ENCODE data around the gene GNG4.
"Not testable (repeated sequence)": the region's sequence is repeated elsewhere in the genome, so short reads cannot be mapped to it uniquely, and the experiment has no call there.

The GNG4 gene

DNA sequence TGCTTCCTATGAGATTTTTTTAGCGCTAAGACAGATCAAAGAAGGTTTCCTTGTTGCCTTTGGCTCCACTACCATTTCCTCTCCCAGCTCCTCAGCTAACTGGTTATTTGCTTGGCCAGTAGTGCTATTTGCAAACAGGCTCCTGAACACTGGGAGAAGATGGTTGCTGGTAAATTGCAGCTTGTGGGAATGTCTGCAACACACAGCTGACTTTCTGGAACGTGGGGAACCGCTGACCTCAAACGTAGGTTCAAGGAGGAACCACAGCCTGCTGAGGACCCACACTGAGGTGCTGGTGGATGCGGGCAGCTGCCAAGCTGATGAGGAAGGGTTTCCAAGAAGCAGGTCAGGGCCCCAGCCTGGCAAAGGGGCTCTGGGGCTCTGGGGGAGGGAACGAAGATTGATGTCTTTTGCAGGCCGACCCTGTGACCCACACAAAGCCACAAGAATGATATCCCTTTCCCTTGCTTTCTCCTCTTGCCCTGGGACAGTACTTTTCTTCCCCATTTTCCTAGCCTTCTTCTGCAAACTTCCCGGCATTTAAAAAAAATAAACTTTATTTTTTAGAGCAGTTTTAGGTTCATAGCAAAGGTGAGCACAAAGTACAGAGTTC is 24.8 kb downstream of the GNG4 start:
- DNase-seq, result no peak

DNA sequence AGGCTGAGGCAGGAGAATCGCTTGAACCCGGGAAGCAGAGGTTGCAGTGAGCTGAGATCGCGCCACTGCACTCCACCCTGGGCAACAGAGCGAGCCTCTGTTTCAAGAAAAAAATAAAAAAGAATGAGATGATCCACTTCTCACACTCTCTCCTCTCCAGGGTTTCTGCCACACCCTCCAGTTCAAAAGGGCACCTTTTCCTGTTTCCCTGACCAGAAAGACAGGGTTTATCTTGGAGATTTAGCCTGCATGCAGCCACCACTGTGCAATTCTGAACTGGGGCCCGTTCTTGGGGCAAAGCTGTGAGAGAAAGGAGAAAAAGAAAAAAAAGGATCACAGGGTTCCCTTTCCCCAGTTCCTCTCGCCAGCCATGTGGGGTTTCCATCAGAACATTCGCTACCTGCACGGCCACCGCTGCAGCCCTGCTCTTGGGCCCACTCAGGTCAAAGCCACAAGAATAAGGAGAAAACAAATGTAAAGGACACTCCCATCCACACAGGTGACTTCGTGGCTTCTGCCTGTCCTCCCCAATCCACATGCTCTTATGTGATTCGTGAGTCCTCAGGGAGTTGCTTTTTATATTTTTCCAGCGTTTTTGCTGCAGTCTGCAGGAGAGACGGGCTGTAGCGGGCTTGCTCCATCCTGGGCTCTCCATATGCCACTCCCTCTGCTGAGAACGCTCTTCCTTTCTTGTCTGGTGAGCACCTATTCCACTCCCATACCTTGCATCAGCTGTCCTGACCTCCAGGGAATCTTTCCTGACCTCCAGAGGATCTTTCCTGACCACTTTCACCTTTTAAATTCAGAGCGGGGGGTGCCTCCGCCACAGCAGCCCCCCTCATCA is 26.4 kb downstream of the GNG4 start:
- no peak for DNase-seq

DNA sequence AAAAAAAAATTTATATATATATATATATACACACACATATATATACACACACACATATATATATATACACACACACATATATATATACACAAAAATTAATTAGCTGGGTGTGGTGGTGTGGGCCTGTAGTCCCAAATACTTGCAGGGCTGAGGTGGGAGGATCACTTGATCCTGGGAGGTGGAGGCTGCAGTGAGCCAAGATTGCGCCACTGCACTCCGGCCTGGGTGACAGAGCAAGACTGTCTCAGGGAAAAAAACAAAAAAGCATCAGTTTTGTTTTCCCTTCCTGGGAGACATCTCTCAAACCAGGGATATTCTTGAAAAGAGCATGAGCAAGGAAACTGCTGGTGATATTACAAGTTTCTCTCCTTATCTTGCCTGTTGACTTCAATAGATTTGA is 30.4 kb downstream of the GNG4 start:
- DNase-seq, result not testable (repeated sequence)

DNA sequence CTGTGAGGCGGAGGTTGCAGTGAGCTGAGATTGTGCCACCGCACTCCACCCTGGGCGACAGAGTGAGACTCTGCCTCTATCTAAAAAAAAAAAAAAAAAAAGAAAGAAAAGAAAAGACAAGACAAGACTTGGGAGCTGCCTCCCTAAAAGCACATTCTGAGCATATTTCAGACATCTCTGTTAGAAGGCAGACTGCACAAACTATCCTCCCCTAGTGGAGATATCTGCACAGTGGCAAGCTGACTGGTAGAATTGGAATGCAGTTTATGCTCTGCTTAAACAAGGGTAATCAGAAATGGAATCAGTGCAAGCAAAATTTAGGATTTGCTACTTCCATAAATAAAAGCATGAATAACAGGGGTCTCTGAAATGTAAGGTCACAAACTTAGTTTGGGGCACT is 31.8 kb downstream of the GNG4 start:
- DNase-seq, result no peak

GRCh38 chr1:235617140-235617539 is 32.4 kb downstream of the GNG4 start:
- DNase-seq, result no peak

DNA sequence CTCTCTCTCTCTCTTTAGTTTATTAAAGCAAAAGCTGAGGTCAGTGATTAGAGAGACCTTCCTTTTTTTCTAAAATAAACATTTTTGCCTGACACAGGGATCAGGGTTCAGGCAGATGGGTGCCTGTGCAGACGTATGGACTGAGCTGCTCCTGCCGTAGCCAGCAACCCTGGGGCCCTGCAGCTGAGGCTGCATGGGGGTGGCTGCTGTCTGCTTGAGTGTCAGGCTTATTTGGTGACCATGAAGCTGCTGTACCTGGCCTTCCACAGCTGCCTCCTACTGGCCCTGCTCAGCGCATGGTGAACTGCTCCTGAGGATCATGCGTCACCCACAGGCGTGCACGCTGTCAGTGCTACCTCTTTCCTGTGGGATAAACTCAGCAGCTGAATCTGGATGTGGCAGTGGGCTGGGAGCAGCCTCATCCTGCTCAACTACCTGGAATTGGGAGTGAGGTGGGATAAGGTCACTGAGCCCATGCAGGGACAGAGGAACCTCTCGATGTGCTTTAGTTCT is 35.1 kb downstream of the GNG4 start:
- DNase-seq, result no peak

DNA sequence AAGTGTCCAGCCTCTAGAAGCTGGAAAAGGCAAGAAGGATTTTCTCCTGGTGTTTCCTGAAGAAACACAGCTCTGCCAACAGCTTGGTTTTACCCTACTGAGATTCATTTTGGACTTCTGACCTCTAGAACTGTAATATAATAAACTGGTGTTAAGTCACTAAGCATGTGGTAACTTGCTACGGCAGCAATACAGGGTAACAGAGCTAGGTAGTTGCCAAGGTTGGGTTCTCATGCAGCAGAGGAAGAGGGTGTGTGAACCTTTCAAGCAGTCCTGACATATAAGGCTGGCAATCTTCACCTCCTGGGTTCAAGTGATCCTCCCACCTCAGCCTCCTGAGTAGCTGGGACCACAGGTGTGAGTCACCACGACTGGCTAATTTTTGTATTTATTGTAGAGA is 36.0 kb downstream of the GNG4 start:
- no peak for DNase-seq

- DNase-seq, result no peak
Measured at GRCh38 chr1:235612761-235613160, 36.8 kb downstream of the GNG4 start.

DNA sequence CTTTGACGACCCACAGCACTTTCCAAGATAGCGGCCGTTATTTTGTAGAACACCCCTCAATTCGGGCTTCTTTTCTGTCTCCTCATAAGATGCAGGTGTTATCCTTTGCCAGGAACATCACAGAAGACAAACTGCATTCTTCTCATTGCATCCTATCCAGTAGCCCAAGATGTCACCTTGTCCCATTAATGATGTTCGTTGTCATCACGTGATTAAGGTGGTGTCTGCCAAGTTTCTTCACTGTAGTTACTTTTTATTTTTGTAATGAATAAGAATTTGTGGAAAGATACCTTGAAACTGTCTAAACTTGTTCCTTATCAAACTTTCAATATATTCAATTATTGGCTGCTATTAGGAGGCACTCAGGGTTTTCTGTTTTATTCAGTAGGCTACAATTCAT is 39.4 kb downstream of the GNG4 start:
- DNase-seq, result no peak

DNA sequence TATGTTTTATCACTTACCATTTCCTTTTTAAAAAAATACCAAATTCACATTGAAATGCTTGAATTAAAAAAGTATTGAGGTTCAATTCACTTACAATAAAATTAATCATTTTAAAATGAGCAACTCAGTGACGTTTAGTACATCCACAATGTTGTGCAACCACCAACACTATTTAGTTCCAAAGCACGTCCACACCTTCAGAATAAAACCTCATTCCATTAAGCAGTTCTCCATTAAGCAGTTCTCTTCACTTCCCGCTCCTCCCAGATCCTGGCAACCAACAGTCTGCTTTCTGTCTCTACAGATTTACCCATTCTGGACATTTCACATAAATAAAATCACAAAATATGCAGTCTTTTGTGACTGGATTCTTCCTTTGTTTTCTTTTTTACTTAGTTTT is 41.3 kb downstream of the GNG4 start:
- DNase-seq, result no peak

DNA sequence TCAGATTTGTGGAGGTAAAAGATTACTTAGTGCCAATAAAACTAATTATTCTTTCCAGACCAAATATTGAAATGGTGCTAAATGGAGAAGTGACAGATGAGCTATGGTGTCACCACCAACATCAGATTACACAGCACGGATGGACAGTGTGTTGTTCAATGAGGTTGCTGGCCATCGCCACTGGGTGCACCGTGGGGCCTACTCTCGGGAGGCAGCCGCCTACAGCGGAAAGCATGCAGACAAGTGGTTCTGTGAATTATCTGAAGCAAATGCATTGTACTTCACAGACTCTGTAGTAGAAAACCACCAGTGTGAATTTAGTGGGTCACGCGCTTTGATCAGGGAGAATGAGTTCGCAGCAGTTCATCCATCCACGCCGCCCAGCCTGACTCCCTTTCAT is 42.3 kb downstream of the GNG4 start:
- DNase-seq, result no peak

GRCh38 chr1:235601104-235601503 is 48.5 kb downstream of the GNG4 start:
- DNase-seq, result no peak

GRCh38 chr1:235599536-235599935 is 50.0 kb downstream of the GNG4 start:
- DNase-seq, result no peak

DNA sequence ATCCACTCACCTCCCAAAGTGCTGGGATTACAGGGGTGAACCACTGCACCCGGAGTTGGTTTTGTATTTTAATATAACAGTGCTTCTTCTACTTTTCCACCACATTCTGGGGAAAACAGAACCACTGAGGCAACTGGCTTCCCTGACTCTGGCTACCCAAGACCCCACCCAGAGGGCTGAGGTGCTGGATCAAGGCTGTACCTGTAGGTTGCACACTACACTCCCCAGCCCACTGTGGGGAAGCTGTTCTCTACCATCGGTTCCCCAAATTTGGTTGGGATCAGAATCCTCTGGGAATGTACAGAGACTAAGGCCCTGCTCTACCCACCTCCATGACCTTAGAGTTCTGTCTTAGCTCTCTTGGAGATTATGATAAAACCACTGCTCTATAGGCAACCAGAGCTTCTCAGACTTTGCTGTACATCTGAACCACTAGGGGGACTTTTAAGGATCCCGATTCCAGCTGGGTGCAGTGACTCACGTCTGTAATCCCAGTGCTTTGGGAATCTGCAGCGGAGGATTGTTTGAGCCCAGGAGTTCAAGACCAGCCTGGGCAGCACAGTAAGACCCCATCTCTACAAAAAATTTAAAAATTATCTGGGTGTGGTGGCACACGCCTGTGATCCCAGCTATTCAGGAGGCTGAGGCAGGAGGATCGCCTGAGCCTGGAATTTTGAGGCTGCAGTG is 51.6 kb downstream of the GNG4 start:
- no peak for DNase-seq

DNA sequence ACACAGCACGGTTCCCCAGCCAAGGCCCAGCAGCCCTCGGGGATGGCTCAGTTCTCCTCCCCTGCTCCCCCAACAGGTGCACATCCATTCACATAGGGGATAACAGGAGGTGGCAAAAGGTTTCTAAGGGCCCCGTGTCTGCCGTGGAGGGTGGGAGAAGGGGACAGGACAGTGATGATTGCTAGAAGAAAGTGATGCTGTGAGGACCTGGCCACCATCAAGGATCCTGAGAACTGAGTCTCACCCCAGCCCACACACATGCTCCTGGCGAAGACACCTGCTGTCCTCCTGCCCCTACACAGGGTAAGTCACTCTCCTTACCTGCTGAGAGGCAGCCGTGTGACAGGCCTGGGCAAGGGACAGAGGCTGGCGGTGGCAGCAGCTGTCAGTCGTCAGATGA is 54.5 kb downstream of the GNG4 start:
- no peak for DNase-seq

DNA sequence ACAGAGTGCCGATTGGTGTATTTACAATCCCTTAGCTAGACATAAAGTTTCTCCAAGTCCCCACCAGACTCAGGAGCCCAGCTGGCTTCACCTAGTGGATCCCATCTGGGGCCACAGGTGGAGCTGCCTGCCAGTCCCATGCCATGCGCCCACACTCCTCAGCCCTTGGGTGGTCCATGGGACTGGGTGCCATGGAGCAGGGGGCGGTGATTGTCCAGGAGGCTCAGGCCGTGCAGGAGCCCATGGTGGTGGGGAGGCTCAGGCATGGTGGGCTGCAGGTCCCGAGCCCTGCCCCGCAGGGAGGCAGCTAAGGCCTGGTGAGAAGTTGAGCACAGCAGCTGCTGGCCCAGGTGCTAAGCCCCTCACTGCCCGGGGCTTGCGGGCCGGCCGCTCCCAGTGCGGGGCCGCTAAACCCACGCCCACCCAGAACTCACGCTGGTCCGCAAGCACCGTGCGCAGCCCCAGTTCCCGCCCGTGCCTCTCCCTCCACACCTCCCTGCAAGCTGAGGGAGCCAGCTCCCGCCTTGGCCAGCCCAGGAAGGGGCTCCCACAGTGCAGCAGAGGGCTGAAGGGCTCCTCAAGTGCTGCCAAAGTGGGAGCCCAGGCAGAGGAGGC is 55.2 kb downstream of the GNG4 start:
- not testable (repeated sequence) for DNase-seq

GRCh38 chr1:235588916-235589515 is 60.6 kb downstream of the GNG4 start:
- DNase-seq, result no peak

- no peak for DNase-seq
Measured at GRCh38 chr1:235588156-235588555, 61.4 kb downstream of the GNG4 start.

DNA sequence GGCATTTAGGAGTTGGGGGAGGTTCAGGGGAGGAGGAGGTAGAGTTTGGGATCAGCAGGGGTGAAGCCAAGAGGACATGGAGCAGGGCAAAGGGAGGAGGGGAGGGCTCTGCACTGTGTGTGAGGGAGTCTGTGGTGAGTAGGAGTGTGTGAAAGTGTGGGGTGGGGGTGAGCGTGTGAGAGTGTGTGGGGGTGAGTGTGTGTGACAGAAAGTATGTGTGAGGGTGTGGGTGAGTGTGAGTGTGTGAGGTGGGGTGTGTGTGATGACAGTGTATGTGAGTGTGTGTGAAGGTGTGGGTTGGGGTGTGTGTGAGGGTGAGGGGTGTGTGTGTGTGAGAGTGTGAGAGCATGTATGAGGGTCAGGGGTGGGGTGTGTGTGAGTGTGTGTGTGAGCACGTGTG is 62.6 kb downstream of the GNG4 start:
- no peak for DNase-seq

- no peak for DNase-seq
Measured at GRCh38 chr1:235586413-235586812, 63.2 kb downstream of the GNG4 start.

DNA sequence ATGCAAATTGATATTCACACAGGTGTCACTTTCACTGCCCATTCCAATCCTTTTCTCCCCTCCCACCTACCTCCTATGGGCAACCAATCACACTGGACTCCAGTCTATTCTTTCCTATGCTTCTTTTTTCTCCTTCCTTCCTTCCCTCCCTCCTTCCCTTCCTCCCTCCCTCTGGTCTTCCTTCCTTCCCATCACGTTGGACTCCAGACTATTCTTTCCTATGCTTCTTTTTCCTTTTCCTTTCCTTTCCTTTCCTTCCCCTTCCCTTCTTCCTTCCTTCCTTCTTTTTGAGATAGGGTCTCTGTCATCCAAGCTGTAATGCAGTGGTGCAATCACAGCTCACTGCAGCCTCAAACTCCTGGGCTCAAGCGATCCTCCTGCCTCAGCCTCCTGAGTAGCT is 64.6 kb downstream of the GNG4 start:
- DNase-seq, result no peak

DNA sequence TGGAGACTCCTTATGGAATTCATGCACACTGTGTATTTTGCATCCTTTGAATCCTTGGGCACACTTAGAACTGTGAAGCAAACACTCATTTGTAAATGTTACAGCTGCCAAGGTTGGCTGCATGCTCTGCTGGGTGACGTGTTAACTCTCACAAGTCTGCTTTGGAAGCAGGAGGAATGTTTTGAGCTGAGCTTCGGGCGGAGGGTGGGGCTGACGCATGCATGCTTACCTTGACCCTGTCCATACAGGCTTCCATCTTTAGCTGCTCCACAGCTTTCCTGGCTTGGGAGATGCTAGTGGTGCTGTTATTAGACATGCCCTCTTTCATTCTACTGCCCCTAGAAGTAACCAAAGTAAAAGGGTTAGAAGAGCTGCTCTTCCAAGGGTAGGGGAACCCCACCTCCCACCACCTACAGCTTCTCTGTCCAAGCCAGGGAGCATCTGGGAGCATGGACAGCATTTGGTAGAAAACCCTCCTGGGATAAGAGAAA is 66.0 kb downstream of the GNG4 start:
- no peak for DNase-seq

DNA sequence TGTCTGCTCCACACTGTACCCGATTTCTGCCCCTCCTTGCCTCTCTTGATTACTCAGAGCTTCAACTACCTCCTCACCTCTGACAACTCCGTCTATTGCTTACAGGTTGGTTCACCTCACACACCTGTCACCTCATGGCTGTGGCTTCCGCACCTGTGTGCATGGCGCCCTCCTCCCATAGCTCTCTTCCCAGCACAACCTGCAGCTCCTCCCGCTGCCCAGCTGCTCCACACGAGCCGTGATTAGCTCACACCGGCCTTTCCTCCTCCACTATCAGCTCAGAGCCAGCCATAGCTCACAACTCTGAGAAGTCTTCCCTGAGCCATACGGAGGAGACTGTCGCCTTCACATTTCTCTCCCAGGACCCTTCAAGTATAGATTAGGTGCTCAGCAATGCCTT is 67.5 kb downstream of the GNG4 start:
- no peak for DNase-seq

Measured in CD4-positive, alpha-beta T cell treated with Interleukin-17A for 1 hour (primary cell).